ENCODE results near the gene FOXD4L6. TPM values are rescaled to one million over a fixed set of nuclear protein-coding genes. Genes with fewer than 3 reads are reported as not detected.
"Not testable (repeated sequence)": the region's sequence is repeated elsewhere in the genome, so short reads cannot be mapped to it uniquely, and the experiment has no call there.

Gene FOXD4L6
- polyA plus RNA-seq, 3 donors, result not detected

DNA sequence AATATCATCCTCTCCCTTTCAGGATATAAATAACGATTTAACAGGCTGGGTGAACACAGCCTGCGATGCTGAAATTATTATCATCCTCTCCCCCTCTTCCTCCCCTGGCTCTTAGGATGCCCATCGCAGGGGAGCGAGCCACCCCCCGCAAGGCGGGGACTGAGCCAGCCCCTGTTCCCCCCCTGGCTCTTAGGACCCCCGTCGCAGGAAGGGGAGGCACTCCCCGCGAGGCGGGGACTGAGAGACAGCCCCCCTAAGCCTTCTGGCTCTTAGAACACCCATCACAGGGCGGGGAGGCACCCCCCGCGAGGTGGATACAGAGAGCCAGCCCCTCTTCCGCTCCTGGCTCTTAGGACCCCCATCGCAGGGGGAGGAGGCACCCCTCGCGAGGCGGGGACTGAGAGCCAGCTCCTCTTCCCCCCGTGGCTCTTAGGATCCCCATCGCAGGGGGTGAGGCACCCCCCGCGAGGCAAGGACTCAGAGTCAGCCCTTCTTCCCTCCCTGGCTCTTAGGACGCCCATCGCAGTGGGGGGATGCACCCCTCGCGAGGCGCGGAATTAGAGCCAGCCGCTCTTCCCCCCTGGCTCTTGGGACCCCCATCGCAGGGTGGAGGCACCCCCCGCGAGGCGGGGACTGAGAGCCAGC is 21.9 kb downstream of the FOXD4L6 start:
- not testable (repeated sequence) for DNase-seq (ENCODE audit: extremely low read depth in 1 of 11, low read depth in 9 of 11, low spot score in 4 of 11)

DNA sequence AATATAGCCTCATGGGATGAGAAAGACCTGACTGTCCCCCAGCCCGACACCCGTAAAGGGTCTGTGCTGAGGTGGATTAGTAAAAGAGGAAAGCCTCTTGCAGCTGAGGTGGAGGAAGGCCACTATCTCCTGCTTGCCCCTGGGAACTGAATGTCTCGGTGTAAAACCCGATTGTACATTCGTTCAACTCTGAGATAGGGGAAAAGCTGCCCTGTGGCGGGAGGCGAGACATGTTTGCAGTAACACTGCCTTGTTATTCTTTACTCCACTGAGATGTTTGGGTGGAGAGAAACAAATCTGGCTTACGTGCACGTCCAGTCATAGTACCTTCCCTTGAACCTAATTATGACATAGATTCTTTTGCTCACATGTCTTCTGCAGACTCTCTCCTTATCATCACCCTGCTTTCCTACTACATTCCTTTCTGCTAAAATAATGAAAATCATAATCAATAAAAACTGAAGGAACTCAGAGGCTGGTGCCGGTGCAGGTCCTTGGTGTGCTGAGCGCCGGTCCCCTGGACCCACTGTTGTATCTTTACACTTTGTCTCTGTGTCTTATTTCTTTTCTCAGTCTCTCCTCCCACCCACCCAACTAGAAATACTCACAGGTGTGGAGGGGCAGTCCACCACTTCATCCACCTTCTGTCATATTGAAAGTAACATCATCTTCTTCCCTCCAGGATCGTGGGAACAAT is 22.8 kb downstream of the FOXD4L6 start:
- DNase-seq (ENCODE audit: extremely low read depth in 1 of 11, low read depth in 9 of 11, low spot score in 4 of 11), result not testable (repeated sequence)

DNA sequence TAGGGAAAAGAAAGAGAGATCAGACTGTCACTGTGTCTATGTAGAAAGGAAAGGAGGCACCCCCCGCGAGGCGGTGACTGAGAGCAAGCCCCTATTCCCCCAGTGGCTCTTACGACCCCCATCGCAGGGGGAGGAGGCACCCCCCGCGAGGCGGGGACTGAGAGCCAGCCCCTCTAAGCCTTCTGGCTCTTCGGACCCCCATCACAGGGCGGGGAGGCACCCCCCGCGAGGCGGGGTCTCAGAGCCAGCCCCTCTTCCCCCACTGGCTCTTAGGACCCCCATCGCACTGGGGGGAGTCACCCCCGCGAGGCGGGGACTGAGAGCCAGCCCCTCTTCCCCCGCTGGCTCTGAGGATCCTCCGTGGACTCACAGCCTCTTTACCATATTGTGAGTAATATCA is 23.9 kb downstream of the FOXD4L6 start:
- DNase-seq (ENCODE audit: extremely low read depth in 1 of 11, low read depth in 9 of 11, low spot score in 4 of 11), result not testable (repeated sequence)

DNA sequence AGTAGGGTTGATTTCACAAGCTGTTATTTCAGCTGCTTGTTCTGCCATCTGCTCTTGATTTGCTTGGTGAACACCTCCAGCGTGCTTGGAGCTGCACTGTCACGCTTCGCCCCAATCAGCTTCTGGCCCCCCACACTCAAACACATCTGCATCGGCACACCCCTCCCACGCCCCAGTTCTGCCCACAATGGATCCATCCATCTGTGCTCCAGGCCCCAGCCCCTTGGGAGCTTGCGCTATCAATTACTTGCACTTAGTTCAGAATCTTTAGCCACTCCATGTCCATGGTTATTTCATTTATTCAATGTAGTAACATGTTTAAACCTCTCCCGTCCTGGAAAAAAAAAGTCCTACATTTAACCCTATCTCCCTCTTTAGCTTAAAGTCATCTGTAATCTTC is 28.0 kb downstream of the FOXD4L6 start:
- DNase-seq (ENCODE audit: extremely low read depth in 1 of 11, low read depth in 9 of 11, low spot score in 4 of 11), result not testable (repeated sequence)

DNA sequence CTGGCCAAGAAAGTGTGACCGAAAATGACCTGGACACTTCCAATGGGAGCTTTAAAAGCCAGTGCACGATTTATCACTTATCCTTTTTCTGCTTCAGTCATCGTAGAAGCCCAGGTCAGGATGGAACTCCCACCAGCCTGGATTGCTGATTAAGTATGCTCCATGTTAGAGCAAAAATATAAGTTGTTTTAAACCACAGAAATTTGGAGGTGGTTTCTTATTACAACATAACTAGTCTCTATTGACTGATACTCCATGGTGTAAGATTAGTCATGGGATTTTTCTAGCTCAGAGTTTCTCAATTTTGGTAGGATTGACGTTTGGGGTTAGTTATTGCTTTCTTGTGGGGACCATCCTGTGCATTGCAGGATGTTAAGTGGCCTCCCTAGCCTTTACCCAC is 29.7 kb downstream of the FOXD4L6 start:
- DNase-seq (ENCODE audit: extremely low read depth in 1 of 11, low read depth in 9 of 11, low spot score in 4 of 11), result not testable (repeated sequence)

DNA sequence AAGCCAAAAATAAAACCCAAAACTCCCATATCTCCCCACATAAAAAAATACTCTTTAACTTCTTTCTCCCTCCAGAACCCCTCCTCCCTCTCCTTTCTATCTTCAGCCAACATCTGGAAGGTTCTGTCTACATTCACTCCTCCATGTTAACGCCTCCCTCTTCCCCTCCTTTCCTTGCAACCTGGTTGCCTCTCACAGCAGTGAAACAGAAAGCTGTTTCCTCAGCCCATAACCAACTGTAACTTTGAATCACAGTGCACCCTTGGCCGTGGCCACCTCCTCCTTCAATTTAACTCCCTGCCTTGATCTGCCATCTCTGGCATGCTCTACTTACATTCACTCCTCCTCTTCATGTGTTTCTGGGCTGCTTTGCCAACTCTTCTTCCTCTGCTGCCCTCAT is 33.4 kb downstream of the FOXD4L6 start:
- not testable (repeated sequence) for DNase-seq (ENCODE audit: extremely low read depth in 1 of 11, low read depth in 9 of 11, low spot score in 4 of 11)

DNA sequence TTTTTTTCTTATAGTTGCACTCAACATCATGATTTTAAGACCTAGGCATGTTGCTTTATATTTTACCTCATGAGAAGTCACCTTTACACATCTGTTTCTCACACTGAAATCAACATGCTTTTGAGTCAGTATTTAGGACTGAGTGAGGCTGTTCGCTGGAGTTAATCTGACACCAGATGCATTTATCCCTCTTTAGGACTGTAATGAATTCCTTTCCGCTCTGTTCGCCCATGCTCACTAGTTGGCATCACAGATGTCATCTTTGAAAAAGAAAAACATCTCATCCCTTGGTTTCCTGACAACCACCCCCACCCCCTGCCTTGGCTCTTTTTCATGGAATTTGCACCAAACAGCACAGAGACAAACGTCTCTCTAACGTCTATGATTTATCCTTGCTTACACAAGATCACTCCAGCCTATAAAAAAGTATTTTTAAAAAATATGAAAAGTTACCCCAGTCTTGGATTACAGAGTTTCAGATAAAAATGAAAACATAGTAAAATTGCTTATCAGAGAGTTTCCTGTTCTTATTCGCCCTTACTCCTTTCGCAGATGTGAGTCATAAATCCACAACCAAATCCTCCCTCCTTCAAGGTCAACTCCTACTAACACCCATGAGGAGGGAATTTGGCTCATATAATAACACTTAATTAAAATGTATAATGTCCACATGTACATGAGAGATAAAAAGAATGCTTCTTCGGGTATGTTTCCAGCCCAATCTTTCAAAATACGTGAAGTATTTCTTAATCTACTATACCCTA is 34.3 kb downstream of the FOXD4L6 start:
- not testable (repeated sequence) for DNase-seq (ENCODE audit: extremely low read depth in 1 of 11, low read depth in 9 of 11, low spot score in 4 of 11)

DNA sequence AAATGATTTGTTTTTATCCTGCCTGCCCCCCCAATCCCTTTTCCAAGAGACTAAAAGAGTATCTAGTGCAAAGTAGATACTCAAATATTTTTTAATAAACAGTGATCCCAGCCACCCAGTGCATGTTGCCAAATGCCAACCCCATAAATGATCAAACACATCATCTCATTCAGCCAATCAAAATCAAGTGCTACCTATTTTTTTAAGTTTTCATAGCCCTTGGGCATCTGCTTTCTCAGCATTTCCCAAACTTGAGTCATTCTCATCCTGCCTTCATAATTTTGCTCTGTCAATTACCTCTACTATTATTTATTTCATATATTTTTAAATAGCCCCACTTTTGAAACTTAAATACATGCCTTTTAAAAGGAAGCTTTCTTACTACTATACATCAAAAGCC is 37.6 kb downstream of the FOXD4L6 start:
- DNase-seq (ENCODE audit: extremely low read depth in 1 of 11, low read depth in 9 of 11, low spot score in 4 of 11), result not testable (repeated sequence)

DNA sequence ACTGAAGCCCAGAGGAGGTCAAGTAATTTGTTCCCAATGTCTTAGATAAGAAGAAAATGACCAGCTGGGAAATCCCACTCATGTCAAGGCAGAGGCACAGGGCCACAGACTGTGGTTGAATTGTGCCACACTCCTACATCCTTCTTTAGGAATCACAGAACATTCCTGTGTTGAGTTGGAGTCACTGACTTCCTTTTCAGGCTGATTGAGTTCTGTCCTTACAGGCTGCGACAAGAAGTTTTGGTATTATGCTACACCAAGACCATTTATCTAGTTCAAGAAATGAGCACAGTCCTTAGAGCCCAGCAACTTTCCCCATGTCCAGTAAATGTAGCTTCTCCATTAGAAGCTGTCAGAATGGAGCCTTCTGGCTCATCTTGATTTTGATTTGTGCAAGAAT is 38.1 kb downstream of the FOXD4L6 start:
- not testable (repeated sequence) for DNase-seq (ENCODE audit: extremely low read depth in 1 of 11, low read depth in 9 of 11, low spot score in 4 of 11)

DNA sequence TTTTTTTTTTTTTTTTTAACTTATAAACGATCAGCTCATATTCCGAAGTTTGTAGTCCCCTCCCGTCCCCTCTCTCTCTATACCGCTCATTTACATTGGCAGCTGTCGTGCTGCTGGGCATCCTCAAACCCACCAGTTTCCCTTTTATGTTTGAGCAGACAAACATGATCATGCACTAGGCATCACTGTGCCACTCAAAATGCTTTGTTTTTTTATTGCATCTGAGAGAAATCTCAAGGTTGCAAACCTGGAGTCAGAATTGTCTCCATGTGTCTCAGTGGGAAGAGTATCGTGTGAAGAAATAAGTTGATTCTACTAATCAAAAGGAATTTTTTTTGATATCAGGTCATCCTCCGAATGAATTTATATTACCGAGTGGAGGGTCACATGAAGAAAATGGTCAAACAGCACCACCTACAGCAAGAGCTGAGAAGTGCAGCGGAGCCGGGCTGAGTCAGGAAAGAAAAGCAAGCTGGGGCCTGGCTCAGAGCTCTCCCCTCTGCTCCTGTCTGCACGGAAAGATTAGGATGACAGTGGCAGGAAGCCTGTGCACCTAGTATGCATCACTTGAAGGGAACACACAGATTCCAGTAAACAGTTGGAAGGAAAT is 39.9 kb downstream of the FOXD4L6 start:
- DNase-seq (ENCODE audit: extremely low read depth in 1 of 11, low read depth in 9 of 11, low spot score in 4 of 11), result not testable (repeated sequence)

DNA sequence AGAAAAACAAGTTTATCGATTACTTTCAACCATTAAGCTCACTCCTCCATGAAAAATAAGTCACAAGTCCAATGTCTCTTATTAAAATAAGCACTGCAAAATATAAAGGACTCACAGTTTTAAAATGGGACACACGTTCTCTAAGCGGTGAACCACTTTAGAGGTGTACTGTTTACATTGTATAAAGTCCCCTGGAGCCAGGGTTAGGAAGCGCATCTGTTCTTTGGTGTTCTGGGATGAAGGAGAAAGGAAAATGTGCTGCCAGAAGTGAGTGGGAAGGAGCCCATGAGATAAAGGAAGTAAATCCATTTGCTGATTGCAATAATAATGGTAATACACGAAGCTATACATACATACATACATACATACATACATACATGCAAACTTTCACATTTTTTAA is 40.6 kb downstream of the FOXD4L6 start:
- not testable (repeated sequence) for DNase-seq (ENCODE audit: extremely low read depth in 1 of 11, low read depth in 9 of 11, low spot score in 4 of 11)

DNA sequence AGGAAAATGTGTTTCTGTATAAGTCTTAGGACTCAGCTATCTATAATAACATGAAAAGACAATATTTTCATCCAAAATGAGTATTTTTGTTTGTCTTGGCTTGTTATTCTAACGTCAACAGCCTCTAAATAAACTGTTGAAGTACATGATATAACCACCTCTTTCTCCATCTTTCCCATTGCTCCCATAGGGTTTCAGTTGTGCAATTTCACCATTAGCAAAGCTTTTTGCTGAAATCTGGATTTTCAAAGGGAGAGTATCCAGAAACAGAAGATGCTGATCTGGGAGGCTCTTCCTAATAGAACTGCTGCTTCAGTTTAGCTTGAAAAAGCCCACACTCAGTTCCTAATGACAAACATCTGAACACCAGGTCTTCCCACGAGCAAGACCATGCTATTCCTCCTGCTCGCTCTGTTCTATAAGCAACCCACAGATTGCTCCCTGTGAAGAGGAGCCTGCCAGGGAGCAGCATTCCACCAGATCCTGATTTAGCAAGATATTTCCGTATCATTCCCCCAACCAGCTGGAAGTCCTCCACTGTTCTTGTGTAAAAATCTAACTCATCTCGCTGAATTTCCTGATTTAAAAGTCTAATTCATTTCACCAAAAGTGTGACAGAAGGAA is 41.2 kb downstream of the FOXD4L6 start:
- DNase-seq (ENCODE audit: extremely low read depth in 1 of 11, low read depth in 9 of 11, low spot score in 4 of 11), result not testable (repeated sequence)

DNA sequence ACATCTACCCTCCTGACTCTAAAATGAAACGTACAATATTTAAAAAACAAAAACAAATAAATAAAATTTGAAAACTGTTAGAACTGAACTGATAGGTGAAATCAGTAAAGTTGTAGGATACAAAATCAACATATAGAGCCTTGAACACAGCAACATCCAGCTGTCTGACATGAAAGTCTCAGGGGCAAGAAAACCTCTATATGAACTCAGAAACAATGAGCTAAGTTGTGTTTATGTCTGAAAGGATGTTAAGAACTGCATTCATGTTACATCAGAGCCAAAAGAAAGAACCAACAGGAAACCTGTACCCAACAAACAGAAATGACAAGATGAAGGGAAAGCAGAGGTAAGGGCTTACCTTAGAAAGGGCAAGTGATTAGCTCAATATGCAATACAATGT is 41.8 kb downstream of the FOXD4L6 start:
- not testable (repeated sequence) for DNase-seq (ENCODE audit: extremely low read depth in 1 of 11, low read depth in 9 of 11, low spot score in 4 of 11)

DNA sequence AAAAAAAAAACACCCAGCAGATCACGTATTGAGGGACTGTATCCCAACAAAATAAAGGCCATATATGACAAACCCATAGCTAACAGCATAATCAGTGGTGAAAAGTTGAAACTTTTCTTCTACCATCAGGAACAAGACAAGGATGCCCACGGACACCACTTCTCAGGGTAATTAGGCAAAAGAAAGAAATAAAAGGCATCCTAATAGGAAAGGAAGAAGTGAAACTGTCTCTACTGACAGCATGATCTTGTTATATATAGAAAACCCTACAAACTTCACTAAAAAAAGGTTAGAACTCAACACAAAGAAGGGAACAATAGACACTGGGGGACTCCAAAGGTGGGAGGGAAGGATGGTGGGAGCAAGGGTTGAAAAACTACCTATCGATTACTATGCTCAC is 42.3 kb downstream of the FOXD4L6 start:
- not testable (repeated sequence) for DNase-seq (ENCODE audit: extremely low read depth in 1 of 11, low read depth in 9 of 11, low spot score in 4 of 11)

DNA sequence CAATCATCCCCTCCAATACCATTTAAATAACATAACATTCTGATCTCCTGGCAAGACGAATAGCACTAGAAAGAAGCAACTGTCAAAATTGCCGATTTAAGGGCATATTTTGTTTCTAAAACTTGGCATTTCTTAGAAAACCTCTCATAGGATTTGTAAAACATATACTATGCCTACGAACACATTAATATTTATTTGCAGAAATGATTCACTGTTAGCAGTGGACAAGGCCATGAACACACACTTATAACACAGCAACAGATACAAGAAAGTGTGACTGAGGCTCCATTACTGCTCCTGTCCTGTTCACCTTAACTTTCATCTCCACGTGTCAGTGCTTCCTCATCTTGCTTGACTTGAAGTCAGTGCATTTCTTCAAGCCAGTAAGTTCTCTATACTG is 46.1 kb downstream of the FOXD4L6 start:
- not testable (repeated sequence) for DNase-seq (ENCODE audit: extremely low read depth in 1 of 11, low read depth in 9 of 11, low spot score in 4 of 11)

DNA sequence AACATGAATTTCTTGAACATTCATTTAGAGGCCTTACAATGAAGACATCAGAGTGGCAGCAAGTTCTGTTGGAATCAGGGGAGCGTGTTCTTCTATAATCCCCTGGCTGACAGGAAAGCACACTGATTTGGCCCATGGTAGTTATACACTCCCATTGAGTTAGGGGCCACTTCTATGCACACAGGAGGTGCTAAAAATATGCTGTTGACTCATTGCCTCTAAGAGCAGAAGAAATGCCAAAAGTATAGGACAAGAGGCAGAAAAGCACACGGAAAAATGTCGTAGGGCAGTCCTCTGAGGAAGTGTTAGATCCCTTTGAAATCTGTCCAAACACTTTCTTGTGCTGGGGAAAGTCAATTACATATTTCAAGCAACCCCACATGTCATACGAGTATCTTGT is 49.0 kb downstream of the FOXD4L6 start:
- not testable (repeated sequence) for DNase-seq (ENCODE audit: extremely low read depth in 1 of 11, low read depth in 9 of 11, low spot score in 4 of 11)

DNA sequence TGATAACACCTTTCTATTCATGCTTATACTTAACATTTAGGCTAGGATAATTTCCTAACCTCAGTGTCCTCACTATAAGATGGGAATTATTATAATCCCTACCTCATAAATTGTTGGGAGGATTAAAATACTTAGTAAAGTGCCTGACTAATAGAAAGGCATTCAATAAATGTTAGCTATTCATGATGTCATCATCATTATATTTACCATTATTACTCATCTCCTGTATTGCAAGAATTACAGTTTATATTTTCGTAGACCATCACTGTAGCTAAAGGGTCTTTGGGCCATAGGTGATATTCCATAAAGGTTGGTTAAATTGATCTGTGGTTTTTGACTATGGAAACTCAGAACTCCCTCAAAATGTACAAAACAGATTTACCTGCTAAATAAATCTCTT is 50.9 kb downstream of the FOXD4L6 start:
- DNase-seq (ENCODE audit: extremely low read depth in 1 of 11, low read depth in 9 of 11, low spot score in 4 of 11), result not testable (repeated sequence)
